NCI-H2081 (cell line): ENCODE measurements around the gene TRPC4AP.
"Not testable (repeated sequence)": the region's sequence is repeated elsewhere in the genome, so short reads cannot be mapped to it uniquely, and the experiment has no call there.

Experiments used
- DNase-seq, 2 experiments: peaks; one replicate each; lab custom pipeline; 2025; lab: John Stamatoyannopoulos, UW

TRPC4AP gene

DNA sequence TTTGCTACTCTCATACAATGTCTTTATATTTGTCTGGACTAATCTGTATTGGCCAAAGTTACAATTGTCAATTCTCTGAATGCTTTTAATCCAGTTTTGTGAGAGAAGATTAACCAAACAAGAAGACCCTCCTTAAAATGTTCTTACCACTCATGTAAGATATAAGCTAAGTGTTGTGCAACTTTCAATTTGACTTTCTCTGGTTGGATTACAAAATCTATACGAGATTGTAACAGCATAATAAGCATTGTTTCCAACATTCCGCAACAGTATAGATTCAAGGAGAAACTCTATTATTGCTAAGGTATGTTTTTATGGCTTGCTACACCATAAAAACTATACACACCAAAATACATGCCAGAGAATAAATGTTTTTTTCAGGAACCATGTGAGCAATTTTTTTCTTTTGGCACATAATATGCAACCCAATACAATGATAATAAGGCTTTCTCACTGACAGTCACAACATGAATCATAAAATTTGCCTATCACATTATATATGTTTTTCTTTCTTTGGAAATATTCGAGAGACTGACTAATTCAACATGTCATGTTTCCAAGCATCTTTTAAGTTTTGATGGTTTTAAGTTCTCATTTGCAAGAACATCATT is 12.2 kb upstream of the TRPC4AP start:
- DNase-seq: no peak

DNA sequence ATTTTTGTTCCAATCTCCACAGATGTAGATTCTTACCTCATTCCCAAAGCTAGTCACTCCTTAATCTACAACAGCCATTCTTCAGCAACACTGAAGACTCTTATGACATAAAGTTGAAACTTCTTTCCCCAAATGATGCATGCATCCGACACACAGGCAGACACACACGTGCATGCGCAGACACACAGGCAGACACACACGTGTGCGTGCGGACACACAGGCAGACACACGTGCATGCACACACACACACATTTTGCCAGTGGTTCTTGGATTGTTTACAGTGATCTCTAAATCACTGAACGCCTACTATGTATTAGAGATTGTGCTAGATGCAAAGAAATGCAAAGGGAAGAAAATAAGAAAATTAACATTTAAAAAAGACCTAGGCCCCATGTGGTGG is 9.0 kb upstream of the TRPC4AP start:
- DNase-seq: no peak

DNA sequence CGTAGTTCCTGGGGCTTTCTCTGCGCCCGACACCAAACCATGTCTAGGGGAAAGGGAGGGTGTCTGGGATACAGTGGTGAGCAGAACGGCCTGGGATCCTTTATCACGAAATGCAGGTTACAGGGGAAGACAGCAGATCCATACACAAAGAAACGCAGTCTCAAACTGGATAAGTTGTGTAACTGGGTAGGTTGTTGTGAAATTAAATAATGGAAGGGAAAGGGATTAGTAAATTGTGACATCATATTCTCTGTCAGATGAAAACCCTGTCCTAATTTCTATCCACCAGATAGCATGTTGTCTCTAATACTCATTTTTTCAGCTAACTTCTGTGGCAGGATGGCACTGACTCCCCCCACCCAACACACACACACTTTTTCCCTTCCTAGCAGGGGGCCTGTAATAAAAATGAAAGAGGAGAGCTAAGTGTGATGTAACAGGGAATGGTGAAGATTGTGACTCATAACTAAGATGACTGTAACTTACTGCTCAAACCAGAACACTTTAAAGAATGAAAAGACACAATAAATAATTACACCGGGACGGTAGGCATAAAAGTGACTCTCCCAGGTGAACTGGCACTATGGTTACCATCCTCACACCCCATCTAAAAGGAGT is 769 bp upstream of the TRPC4AP start:
- no peak for DNase-seq

DNA sequence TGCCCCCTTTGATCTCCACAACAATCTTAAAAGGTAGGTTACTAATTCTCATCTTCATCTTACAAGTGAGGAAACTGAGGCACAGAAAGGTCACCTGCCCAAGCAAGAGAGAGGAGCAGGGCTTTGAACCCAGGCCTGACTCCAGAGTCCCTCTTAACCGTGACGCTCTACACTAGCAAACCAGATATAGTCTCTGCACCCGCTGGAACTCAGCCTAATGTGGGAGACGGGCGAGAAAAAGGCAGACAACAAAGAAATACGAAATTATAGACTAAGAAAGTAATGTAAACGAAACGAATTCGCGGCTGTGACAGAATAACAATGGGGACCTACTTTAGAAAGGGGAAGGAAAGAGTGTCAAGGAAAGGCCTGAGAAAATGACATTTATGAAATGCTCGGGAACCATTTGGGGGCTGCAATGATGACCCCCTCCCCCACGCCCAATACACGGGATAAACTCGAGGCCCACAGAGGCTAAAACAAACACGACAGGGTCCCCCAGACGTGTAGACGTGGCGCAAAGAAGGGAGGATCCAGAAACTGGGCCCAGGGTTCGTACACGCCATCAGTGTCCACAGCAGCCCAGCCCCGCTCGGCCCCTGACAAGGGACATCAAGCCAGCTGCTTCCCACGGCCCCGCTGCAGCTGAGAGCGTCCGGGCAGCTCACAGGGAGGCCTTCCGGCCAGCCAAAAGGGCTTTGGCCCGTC is 637 bp downstream of the TRPC4AP start:
- peak in 1 of 2 experiments; percentile 24 for DNase-seq

DNA sequence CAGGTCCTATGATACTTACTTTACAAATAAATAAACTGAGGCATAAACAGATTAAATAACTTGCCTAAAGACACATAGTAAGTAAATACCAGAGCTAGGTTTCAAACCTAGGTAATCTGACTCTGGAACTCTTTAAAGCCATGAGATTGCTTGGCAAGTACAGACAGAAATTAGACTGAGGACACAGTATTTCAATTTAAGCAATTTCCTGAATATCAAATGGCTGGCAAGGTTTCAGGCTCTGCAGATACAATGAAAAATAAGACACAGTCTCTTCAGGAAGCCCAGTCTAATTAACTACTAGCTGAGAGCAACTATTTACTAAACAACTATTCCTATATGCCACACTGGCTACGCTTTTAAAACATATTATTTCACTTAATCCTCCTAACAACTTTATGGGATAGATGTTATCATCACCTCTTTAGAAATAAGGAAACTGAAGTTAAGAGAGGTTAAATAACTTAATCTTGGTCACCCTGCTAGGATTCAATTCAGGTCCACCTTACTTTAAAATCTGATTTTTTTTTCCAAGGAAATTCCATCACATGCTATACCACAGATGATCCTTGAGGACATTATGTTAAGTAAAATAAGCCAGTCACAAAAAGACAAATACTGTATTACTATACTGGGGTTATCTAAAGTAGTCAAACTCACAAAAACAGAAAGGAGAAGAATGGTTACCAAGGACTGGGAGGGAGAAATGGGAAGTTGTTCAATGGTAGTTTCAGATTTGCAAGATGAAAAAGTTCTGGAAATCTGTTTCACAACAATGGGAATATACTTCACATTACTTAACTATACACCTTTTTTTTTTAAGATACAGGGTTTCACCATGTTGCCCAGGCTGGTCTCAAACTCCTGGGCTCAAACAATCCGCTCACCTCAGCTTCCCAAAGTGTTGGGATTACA is 4.1 kb downstream of the TRPC4AP start:
- peak in 1 of 2 experiments; percentile 3 for DNase-seq

DNA sequence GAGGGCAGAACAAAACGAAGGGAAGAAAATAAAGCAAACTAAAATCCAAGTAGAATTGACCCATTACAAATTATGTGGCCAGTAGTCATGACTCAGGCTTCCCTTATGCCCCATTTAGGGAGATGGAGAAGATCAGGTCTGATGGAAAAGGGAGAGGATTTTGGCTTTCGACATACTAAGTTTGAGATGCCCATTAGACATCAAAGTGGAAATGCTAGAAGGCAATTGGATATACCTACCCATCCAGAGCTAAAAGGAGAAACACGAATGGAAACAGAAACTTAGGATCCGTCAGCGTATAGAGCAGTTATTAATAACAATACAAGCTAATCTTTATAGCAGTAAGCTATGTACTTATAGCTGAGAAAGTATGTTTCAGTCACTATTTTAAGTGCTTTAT is 4.8 kb downstream of the TRPC4AP start:
- no peak for DNase-seq

DNA sequence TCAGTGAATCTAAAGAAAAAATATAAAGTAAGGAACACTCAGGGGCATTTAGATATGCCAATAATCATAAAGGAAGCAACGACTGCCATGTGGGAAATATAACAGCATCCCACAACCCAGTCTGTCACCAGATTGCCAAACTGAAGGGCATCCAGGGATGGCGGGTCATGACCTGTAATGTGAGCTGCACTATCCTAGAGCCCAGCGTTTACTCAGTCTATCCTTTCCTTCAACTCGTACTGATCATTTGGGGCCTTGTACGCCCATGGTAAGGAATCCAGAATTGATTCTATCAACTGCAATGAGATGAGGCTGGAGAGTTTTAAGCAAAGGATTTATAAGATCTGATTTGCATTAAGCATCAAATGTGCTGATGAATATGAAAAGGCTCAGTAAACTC is 5.3 kb downstream of the TRPC4AP start:
- no peak for DNase-seq

DNA sequence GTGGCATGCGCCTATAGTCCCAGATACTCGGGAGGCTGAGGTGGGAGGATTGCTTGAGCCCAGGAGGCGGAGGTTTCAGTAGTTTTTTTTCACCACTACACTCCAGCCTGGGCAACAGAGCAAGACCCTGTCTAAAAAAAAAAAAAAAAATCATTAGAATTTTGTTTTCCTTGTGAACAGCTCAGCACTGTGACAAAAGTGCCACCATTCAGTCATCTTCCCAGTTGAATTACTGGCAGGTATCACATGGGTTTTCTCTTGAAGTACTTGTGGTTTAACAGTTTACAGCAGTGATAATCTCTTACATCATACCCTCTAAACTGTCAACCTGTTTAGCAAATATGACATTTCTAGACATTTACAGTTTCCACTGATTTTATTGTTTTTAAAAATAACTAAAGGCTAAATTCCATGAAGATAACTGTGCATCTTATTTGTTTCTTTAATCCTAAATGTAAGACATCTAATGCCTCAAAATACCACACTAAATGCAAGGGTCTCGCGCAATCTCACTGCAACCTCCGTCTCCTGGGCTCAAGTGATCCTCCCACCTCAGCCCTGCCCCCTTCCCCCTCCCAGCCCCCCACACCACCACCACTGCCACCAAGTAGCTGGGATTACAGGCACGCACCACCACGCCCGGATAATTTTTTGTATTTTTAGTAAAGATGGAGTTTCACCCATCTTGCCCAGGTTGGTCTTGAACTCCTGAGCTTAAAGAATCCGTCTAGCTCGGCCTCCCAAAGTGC is 7.0 kb downstream of the TRPC4AP start:
- DNase-seq: no peak

DNA sequence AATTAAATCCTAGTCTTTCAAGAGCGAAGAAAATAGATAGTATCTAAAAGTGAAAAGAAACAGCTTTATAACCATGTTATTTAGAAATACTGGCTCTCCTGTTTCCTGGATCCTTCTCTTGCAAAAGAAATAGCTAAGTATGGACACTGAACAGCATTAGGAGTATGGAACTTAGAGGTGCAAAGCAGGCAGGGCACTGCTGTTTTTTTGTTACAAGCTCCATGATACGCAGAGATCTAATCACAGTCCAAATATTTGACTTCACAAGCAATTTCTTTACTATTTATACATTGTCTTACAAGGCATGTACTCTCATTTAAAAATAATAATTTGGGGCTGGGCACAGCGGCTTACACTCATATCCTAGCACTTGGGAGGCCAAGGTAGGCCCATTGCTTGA is 7.6 kb downstream of the TRPC4AP start:
- no peak for DNase-seq

DNA sequence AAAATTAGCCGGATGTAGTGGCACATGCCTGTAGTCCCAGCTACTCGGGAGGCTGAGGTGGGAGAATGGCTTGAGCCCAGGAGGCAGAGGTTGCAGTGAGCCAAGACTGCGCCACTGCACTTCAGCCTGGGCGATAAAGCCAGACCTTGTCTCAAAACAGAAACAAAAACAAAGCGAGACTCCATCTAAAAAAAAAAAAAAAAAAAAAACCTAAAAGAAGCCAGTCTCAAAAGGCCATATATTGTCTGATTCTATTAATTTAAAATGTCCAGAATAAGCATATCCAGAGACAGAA is 12.3 kb downstream of the TRPC4AP start:
- not testable (repeated sequence) for DNase-seq

DNA sequence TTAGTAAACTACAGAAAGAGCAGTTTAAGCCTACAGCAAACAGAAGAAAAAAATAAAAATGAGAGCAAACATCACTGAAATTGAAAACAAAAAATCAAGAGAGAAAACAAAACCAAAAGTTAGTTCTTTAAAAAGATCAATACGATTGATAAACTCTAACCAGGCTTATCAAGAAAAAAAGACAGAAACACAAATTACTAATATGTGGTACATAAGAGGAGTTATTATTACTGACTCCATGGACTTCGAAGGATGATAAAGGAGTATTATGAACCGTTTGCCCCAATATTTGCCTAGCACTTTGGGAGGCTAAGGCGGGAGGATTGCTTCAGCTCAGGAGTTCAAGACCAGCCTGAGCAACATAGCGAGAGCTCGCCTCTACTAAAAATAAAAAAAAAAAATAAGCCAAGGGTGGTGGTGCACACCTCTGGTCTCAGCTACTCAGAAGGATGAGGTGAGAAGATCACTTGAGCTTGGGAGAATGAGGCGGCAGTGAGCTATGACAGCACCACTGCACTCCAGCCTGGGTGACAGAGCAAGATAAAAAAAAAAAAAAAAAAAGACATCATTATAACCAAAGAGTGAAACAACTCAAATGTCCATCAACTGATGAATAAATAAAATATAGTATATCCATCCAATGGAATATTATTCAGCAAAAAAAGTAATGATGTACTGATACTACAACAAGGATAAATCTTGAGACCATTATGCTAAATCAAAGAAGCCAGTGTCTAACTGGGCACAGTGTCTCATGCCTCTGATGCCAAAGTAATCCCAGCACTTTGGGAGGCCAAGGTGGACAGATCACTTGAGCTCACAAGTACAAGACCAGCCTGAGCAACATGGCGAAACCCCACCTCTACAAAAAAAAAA is 12.9 kb downstream of the TRPC4AP start:
- no peak for DNase-seq

DNA sequence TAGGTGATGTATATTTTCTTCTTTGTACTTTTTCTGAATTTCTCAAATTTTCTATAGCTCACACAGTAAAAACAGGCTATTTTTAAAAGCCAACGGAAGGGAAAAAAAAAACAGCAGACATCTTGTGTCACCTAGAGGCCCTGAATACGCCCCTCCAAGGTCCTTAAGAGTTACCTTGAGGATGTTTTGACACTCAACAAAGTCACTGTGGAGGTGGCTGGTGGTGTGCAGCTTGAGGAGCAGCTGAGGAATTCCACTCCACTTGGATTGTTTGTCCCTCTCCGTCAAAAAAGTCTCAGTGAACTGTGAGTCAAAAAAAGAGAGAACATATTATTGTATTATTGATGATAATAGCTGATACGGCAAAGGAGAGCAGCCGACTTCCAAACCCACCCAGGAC is 14.7 kb downstream of the TRPC4AP start:
- DNase-seq: no peak

DNA sequence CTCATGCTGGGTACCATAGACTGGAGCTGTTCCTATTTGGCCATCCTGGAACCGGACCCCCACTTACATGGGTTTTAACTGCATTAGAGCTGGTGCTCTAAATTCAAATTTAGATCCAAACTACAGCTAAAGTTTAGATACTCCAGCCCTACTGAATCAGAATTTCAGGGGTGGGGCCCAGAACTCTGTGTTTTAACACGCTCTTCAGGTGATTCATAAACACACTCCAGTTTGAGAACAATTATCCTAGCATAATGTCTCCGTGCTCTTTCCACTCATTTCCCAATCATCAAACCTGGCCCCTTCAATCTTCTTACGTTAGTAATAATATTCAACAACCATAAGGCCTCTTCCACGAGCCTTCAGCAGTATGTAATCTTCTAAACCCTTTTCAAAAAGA is 15.3 kb downstream of the TRPC4AP start:
- DNase-seq: no peak

DNA sequence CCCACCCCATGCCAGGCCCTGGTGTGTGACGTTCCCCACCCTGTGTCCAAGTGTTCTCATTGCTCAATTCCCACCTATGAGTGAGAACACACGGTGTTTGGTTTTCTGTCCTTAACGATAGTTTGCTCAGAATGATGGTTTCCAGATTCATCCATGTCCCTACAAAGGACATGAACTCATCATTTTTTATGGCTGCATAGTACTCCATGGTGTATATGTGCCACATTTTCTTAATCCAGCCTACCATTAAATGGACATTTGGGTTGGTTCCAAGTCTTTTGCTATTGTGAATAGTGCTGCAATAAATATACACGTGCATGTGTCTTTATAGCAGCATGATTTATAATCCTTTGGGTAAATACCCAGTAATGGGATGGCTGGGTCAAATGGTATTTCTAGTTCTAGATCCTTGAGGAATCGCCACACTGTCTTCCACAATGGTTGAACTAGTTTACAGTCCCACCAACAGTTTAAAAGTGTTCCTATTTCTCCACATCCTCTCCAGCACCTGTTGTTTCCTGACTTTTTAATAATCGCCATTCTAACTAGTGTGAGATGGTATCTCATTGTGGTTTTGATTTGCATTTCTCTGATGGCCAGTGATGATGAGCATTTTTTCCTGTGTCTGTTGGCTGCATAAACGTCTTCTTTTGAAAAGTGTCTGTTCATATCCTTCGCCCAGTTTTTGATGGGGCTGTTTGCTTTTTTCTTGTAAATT is 21.0 kb downstream of the TRPC4AP start:
- DNase-seq: not testable (repeated sequence)

DNA sequence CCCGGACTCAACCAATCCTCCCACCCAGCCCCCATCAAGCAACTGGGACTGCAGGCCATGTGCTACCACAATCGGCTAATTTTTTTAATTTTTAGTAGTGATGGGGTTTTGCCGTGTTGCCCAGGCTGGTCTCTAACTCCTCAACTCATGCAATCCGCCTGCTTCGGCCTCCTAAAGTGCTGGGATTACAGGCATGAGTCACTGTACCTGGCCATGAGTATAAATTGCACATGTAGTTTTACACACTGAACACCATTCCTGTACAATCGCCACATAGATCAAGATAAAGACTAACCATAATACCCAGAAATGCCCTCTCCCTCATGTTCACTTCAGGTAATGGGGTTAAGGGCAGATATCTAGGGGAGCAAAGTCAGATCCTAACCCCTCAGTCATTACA is 26.4 kb downstream of the TRPC4AP start:
- DNase-seq: no peak

DNA sequence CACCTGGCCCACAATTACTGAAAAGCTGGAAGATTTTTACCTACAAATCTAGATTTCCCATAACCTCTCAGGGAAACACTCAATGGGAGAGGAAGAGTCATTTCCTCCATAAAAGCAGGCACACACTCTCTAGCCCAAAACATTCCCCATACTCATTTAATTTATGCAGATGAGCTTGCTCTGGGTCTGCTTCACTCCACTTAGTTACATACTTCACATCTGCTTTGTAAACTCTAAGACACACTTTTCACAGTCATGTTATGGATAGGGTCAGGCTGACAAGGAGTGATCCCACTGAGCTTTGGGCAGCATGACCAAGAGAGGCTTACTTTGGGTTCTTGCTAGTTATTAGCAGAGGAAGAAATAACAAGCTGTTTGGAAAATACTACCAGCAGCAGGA is 27.4 kb downstream of the TRPC4AP start:
- no peak for DNase-seq

DNA sequence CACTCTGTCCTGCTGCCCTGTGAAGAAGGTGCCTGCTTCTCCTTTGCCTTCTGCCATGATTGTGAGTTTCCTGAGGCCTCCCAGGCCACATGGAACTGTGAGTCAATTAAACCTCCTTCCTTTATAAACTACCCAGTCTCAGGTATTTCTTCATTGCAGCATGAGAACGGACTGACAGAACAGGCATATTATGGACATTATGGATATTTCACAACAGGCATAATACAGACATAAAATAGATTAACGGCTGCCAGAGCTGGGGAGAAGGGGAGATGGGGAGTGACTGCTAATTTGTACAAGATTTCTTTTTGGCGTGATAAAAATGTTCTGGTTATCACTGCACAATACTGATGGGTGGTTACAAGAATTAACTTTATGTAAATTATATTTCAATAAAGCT is 29.4 kb downstream of the TRPC4AP start:
- DNase-seq: no peak

DNA sequence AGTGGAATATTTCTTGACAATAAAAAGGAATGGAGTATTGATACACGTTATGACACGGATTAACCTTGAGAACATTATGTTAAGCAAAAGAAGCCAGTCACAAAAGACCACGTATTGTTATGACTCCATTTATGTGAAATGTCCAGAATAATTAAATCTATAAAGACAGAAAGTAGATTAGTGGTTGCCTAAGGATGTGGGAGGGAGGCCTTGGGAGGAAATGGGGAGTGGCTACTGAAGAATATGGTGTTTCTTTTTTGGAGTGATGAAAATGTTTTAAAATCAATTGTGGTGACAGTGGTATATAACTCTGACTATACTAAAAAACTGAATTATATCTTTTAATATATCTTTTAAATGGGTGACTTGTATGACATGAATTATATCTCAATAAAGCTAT is 30.1 kb downstream of the TRPC4AP start:
- DNase-seq: no peak

DNA sequence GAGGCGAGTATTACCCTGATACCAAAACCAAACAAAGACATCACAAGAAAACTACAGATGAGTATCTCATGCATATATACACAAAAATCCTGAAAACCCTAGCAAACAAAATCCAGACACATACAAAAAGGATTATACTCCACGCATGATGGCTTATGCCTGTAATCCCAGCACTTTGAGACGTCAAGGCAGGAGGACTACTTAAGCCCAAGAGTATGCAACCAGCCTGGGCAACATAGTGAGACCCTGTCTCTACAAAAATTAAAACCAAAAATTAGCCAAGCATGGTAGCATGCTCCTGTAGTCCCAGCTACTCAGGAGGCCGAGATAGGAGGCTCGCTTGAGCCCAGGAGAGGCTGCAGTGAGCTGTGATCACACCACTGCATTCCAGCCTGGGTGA is 32.4 kb downstream of the TRPC4AP start:
- no peak for DNase-seq

DNA sequence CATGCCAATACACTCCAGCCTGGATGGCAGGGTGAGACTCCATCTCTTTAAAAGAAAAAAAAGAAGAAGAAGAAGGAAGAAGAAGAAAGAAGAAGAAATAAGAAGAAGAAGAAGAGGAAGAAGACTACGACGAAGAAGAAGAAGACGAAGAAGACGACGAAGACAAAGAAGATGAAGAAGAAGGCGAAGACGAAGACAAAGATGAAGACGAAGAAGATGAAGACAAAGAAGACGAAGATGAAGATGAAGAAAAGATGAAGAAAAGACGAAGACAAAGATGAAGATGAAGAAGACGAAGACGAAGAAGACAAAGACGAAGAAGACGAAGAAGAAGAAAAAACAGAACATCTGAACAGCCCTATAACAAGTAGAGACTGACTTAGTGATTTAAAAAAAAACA is 33.0 kb downstream of the TRPC4AP start:
- no peak for DNase-seq
